ENCODE measurements around the gene HSD17B1.

- TF ChIP-seq EZH2 (IDR thresholded peaks at IDR 0.05; ENCODE audit: low read length, unreplicated experiment) (no peak), CTCF (conservative IDR thresholded peaks at IDR 0.05; ENCODE audit: low read depth, low read length) (no peak), EZH2phosphoT487 (IDR thresholded peaks at IDR 0.05; ENCODE audit: borderline replicate concordance, low read length) (no peak)
These were observed 14.3 kb downstream of the HSD17B1 start, which contains the start of gene MLX for GRCh38 chr17:42566883-42567573.

All from PC-3 (cell line).